ENCODE results near the gene BACH2. TPM values are rescaled to one million over a fixed set of nuclear protein-coding genes. Genes with fewer than 3 reads are reported as not detected.

Gene BACH2
- polyA plus RNA-seq, 4 donors, result 9.7 to 12.2 (median 10.3) TPM

GRCh38 chr6:90106449-90106848 is 190.2 kb downstream of the BACH2 start:
- no peak for DNase-seq (ENCODE audit: low read depth in 4 of 4, low spot score in 3 of 4)

- DNase-seq (ENCODE audit: low read depth in 4 of 4, low spot score in 3 of 4), result no peak
Observed at GRCh38 chr6:90105506-90106170, 191.0 kb downstream of the BACH2 start.

GRCh38 chr6:90103056-90103800 is 193.4 kb downstream of the BACH2 start:
- no peak for DNase-seq (ENCODE audit: low read depth in 4 of 4, low spot score in 3 of 4)

- no peak for DNase-seq (ENCODE audit: low read depth in 4 of 4, low spot score in 3 of 4)
Observed at GRCh38 chr6:90101403-90101802, 195.2 kb downstream of the BACH2 start.

GRCh38 chr6:90100059-90100665 is 196.5 kb downstream of the BACH2 start:
- DNase-seq (ENCODE audit: low read depth in 4 of 4, low spot score in 3 of 4), result no peak

- DNase-seq (ENCODE audit: low read depth in 4 of 4, low spot score in 3 of 4), result no peak
Observed at GRCh38 chr6:90098627-90099026, 198.0 kb downstream of the BACH2 start.

- DNase-seq (ENCODE audit: low read depth in 4 of 4, low spot score in 3 of 4), result peak; percentile 16 to 60 (median 30)
Observed at GRCh38 chr6:90098001-90098531, 198.6 kb downstream of the BACH2 start.

GRCh38 chr6:90097356-90097755 is 199.3 kb downstream of the BACH2 start:
- DNase-seq (ENCODE audit: low read depth in 4 of 4, low spot score in 3 of 4), result no peak

- DNase-seq (ENCODE audit: low read depth in 4 of 4, low spot score in 3 of 4), result no peak
Observed at GRCh38 chr6:90096818-90097217, 199.8 kb downstream of the BACH2 start.

GRCh38 chr6:90095788-90096187 is 200.9 kb downstream of the BACH2 start:
- no peak for DNase-seq (ENCODE audit: low read depth in 4 of 4, low spot score in 3 of 4)

- no peak for DNase-seq (ENCODE audit: low read depth in 4 of 4, low spot score in 3 of 4)
Observed at GRCh38 chr6:90095145-90095544, 201.5 kb downstream of the BACH2 start.

- DNase-seq (ENCODE audit: low read depth in 4 of 4, low spot score in 3 of 4), result no peak
Observed at GRCh38 chr6:90093558-90094073, 203.0 kb downstream of the BACH2 start.

GRCh38 chr6:90090866-90091265 is 205.8 kb downstream of the BACH2 start:
- DNase-seq (ENCODE audit: low read depth in 4 of 4, low spot score in 3 of 4), result no peak

GRCh38 chr6:90088009-90088408 is 208.6 kb downstream of the BACH2 start:
- DNase-seq (ENCODE audit: low read depth in 4 of 4, low spot score in 3 of 4), result no peak

- no peak for DNase-seq (ENCODE audit: low read depth in 4 of 4, low spot score in 3 of 4)
Observed at GRCh38 chr6:90087106-90087833, 209.4 kb downstream of the BACH2 start.

- no peak for DNase-seq (ENCODE audit: low read depth in 4 of 4, low spot score in 3 of 4)
Observed at GRCh38 chr6:90086517-90086916, 210.1 kb downstream of the BACH2 start.

- no peak for DNase-seq (ENCODE audit: low read depth in 4 of 4, low spot score in 3 of 4)
Observed at GRCh38 chr6:90083891-90084290, 212.8 kb downstream of the BACH2 start.

GRCh38 chr6:90082847-90083246 is 213.8 kb downstream of the BACH2 start:
- no peak for DNase-seq (ENCODE audit: low read depth in 4 of 4, low spot score in 3 of 4)

GRCh38 chr6:90080876-90081481 is 215.7 kb downstream of the BACH2 start:
- DNase-seq (ENCODE audit: low read depth in 4 of 4, low spot score in 3 of 4), result no peak

Measured in right renal pelvis (tissue), 4 donors.